ENCODE results near the gene TBC1D28. TPM values are rescaled to one million over a fixed set of nuclear protein-coding genes. Genes with fewer than 3 reads are reported as not detected.
"Not testable (repeated sequence)": the region's sequence is repeated elsewhere in the genome, so short reads cannot be mapped to it uniquely, and the experiment has no call there.

The TBC1D28 gene
- total and polyA plus RNA-seq, 9 of the 15 experiments (the other 6 are each of a cell fraction or from before 2014, with no cell fraction given) = not detected

GRCh38 chr17:18681767-18682571 lies 37.8 kb upstream of the TBC1D28 start, which contains the start of gene FOXO3B:
Gene FOXO3B, minus strand, starts transcription at chr17:18682314. Its CDS starts 663 bp downstream, at chr17:18681651.
- peak; percentile 76 for TF ChIP-seq HCFC1 (IDR thresholded peaks at IDR 0.05; ENCODE audit: low read depth, low read length)
- TF ChIP-seq RBFOX2 (IDR thresholded peaks at IDR 0.05; ENCODE audit: low read depth, low read length) = peak; percentile 68
- TF ChIP-seq ZNF143 (CRISPR knock-in tag; IDR thresholded peaks at IDR 0.05) = peak; percentile 66
- TF ChIP-seq MYC (IDR thresholded peaks at IDR 0.05; ENCODE audit: low read depth, low read length) = 0 out of 2 replicates have a peak, but pooled peaks have one; percentile 21
- CTCF ChIA-PET (ENCODE audit: low intra/inter-chr PET ratio); H3K4me1 ChIP-seq (replicated peaks in 1 of 2; ENCODE audit: control insufficient read depth in 2 of 2, insufficient read depth in 2 of 2, low read length in 2 of 2); H3K36me3 ChIP-seq (ENCODE audit: control insufficient read depth, insufficient read depth, low read length); in situ Hi-C loops (cut with MboI); H3K9me3 ChIP-seq (replicated peaks; ENCODE audit: control insufficient read depth, insufficient read depth, low read depth, low read length); POLR2A ChIA-PET; intact Hi-C loops (cut with micrococcal nuclease); H3K9me1 ChIP-seq (ENCODE audit: control insufficient read depth, insufficient read depth, low read length); H4K20me1 ChIP-seq (replicated peaks; ENCODE audit: control insufficient read depth, insufficient read depth, low read length); H3K27ac ChIP-seq (ENCODE audit: extremely low read depth, low read depth, low read length); H3K27me3 ChIP-seq (ENCODE audit: control insufficient read depth in 2 of 2, insufficient read depth in 2 of 2, low read length in 2 of 2); H3K79me2 ChIP-seq (ENCODE audit: control insufficient read depth, insufficient read depth, low read length); TF ChIP-seq MYC (CRISPR knock-in tag; IDR thresholded peaks at IDR 0.05; ENCODE audit: borderline replicate concordance, low read depth): not testable (repeated sequence)
- TF ChIP-seq SIX5 (IDR thresholded peaks at IDR 0.05; ENCODE audit: borderline replicate concordance in 1 of 2, insufficient read depth in 1 of 2, low read depth in 1 of 2, low read length in 2 of 2) = peak in 1 of 2 experiments; percentile 50; a peak in 2 of 4 replicates
- TF ChIP-seq CHD2 (IDR thresholded peaks at IDR 0.05; ENCODE audit: low read depth, low read length) = peak; percentile 89
- TF ChIP-seq POLR2G (IDR thresholded peaks at IDR 0.05; ENCODE audit: low read depth, low read length) = peak; percentile 51; the same call in 1 of the 2 replicates
- peak in 1 of 2 experiments; percentile 56; a peak in 1 of 4 replicates for TF ChIP-seq MAZ (CRISPR knock-in tag; conservative IDR thresholded peaks at IDR 0.05 in 1 of 2, IDR thresholded peaks at IDR 0.05 in 1 of 2)
- peak; percentile 70 to 75 for TF ChIP-seq NRF1 (conservative IDR thresholded peaks at IDR 0.05 in 1 of 2, IDR thresholded peaks at IDR 0.05 in 1 of 2)
- TF ChIP-seq ZFX (CRISPR knock-in tag; IDR thresholded peaks at IDR 0.05) = peak; percentile 32; the same call in 1 of the 2 replicates
- Histone ChIP-seq H3K4me2 (ENCODE audit: insufficient read depth, low read length) (peak within 1 kb of the TSS; percentile 49), H3K4me3 (peak within 1 kb of the TSS; percentile 41), H2AFZ (ENCODE audit: low read depth, low read length) (peak within 1 kb of the TSS; percentile 81), H3K9ac (ENCODE audit: insufficient read depth in 1 of 2, low read depth in 2 of 2, low read length in 2 of 2) (peak within 1 kb of the TSS; percentile 49 to 87; a peak in 3 of 4 replicates)
- WGBS (ENCODE audit: insufficient coverage, low coverage, missing lambda C conversion rate) = 0% methylated on average over 20 of the region's 58 CpGs
- peak; percentile 64 to 90 (median 70) for DNase-seq (ENCODE audit: extremely low read depth in 1 of 4, low spot score in 3 of 4)
- BruUV-seq (replicated peaks) = TSS peak; percentile 85
- ATAC-seq = peak; percentile 99
- peak; percentile 98 for FAIRE-seq

- BruUV-seq (replicated peaks); H3K4me2 ChIP-seq (ENCODE audit: insufficient read depth, low read length); intact Hi-C loops (cut with micrococcal nuclease); H4K20me1 ChIP-seq (replicated peaks; ENCODE audit: control insufficient read depth, insufficient read depth, low read length); POLR2A ChIA-PET; H3K79me2 ChIP-seq (ENCODE audit: control insufficient read depth, insufficient read depth, low read length); DNase-seq (ENCODE audit: extremely low read depth in 1 of 4, low spot score in 3 of 4); in situ Hi-C loops (cut with MboI); H2AFZ ChIP-seq (ENCODE audit: low read depth, low read length); H3K27ac ChIP-seq (ENCODE audit: extremely low read depth, low read depth, low read length); ATAC-seq; CTCF ChIA-PET (ENCODE audit: low intra/inter-chr PET ratio); H3K9me3 ChIP-seq (replicated peaks; ENCODE audit: control insufficient read depth, insufficient read depth, low read depth, low read length); H3K9me1 ChIP-seq (ENCODE audit: control insufficient read depth, insufficient read depth, low read length); H3K36me3 ChIP-seq (ENCODE audit: control insufficient read depth, insufficient read depth, low read length); H3K27me3 ChIP-seq (ENCODE audit: control insufficient read depth in 2 of 2, insufficient read depth in 2 of 2, low read length in 2 of 2); FAIRE-seq; H3K4me3 ChIP-seq; H3K9ac ChIP-seq (ENCODE audit: insufficient read depth in 1 of 2, low read depth in 2 of 2, low read length in 2 of 2); H3K4me1 ChIP-seq (replicated peaks in 1 of 2; ENCODE audit: control insufficient read depth in 2 of 2, insufficient read depth in 2 of 2, low read length in 2 of 2): not testable (repeated sequence)
- no CpG with 5 or more reads among the region's 29 CpGs for WGBS (ENCODE audit: insufficient coverage, low coverage, missing lambda C conversion rate)
These were observed 33.2 kb upstream of the TBC1D28 start for GRCh38 chr17:18677381-18677780.

Data from K562 (cell line).